Daoy (cell line): ENCODE results near the gene TBC1D9. TPM values are rescaled to one million over a fixed set of nuclear protein-coding genes. Genes with fewer than 3 reads are reported as not detected.
"Not testable (repeated sequence)": the region's sequence is repeated elsewhere in the genome, so short reads cannot be mapped to it uniquely, and the experiment has no call there.

Experiments
- DNase-seq: peaks from one replicate; pipeline ENCODE4 v3.0.0-alpha.2; 2015; ENCODE audit warnings: low read depth
- total RNA-seq: library from RNA; depleted of rRNA; stranded (reverse); fragments of >200 nt; shearing (Covaris generic); gene quantifications from 2 replicates; pipeline ENCODE4 v1.2.3, GENCODE V29; 2014; rRNA removed

The TBC1D9 gene
- 6.1 and 8.5 TPM in 2 replicates for total RNA-seq

- DNase-seq: peak; percentile 83
Measured at GRCh38 chr4:140756319-140757231, at the start of gene TBC1D9. TSS of gene TBC1D9 (minus strand) at chr4:140756385. CDS start at chr4:140756045, 340 bp downstream.

DNA sequence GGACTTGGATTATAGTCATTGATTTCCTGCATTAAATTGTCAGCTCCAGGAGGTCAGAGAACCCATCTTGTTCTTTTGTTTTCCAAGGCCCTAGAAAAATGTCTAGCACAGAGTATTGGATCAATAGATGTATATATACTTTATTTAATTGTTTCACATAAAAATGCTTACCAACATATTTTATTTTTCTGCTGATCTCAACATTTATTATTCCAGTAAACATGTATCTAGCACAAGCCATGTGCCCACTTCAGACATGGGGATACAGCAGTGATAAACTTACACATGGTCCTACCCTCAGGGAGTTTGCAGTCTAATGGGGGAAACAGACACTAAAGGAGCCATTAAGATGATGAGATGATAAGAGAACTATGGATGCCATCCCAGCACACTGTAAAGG is 49.1 kb upstream of the TBC1D9 start:
- DNase-seq: no peak

DNA sequence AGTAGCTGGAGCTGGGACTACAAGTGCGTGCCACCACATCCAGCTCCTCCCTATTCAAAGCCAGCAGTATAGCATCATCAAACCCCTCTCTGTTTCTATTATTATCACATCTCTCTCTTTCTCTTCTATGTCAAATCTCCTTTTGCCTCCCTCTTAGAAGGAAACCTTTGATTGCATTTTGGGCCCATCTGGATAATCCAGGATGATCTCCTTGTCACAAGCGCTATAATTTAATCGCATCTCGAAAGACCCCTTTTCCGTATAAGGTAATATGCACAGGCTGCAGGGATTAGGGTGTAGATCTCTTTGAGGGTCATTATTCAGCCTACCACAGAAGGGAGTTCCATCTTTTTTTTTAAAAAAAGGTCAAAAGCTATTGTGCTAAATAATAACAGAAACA is 46.4 kb upstream of the TBC1D9 start:
- DNase-seq: no peak

DNA sequence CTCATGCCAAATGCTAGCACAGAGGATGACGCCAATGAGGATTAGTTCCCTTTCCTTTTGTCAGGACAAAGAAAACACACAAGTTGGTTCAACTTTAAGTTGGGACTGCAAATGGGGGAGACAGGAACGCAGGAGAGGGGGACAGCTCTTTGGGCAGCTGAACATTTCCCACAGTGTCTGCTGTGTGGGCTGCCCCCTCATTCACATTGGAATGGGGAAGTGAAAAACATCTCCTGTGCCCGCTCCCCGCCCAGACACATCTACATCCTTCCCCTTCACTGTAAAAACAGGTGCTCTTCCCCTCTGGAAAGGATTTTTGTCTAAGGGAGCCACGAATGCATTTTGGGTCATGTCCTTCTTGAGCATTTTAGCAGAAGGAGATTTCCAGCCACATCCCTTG is 44.5 kb upstream of the TBC1D9 start:
- no peak for DNase-seq

DNA sequence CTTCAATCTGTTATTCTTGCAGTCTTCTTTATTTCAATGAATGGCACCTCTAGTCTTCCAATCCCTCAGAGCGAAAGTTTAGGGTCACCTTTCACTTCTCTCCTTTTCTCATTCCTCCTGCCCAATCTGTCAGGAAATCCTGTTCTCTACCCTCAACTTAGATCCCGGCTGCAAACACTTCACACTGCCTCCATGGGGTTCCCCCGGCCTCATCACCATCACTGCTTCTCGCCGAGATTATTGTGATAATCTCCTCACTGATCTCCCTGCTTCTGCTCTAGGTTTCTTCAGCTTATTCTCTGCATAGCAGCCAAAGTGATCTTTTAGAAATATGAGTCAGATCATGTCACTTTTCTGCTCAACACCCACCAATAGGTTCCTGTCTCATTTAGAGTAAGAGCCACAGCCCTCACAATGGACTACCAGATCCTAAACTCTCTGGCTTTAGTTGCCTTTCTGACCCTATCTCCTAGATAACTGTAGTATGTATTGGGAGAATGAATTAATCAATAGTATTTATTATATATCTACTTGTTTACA is 43.6 kb upstream of the TBC1D9 start:
- DNase-seq: no peak

DNA sequence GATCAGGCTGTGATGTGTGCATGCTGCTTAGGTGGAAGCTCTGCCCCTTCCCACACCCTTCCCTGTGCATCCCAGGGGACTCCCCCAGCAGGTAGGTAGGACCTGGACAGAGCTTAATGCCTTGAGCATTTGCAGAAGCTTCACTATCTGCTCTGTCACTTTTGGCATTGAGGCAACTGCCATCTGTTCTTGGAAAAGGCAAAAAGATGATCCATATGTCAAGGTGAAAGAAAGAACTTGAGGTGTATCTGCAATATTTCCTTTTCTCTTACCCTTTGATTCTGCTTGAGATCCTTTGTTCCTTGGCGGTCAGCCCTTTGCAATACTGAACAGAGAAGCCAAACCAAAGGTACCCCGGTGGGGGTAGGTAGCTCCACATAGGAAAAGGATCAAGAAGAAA is 37.1 kb upstream of the TBC1D9 start:
- DNase-seq: no peak

DNA sequence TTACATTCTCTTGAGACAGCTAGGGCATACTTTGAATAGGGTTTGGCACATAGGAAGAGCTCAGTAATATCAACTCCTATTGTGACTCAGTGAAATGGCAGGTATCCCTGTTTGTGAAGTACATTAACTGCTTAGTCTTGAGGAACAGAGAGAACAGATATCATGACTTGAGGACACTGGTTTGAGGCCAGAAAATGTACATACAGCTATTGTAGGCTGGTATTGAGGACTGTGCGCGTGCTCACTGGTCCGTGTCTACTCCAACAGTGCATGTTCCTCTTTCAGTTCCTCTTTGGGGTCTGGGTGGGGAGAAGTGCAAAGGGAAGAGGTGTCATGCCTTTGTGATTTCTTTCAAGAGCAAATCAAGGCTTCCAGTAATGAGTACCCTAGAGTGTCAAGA is 34.6 kb upstream of the TBC1D9 start:
- DNase-seq: no peak

GRCh38 chr4:140790171-140790570 is 34.0 kb upstream of the TBC1D9 start:
- no peak for DNase-seq

GRCh38 chr4:140789759-140790158 is 33.6 kb upstream of the TBC1D9 start:
- DNase-seq: peak; percentile 14

DNA sequence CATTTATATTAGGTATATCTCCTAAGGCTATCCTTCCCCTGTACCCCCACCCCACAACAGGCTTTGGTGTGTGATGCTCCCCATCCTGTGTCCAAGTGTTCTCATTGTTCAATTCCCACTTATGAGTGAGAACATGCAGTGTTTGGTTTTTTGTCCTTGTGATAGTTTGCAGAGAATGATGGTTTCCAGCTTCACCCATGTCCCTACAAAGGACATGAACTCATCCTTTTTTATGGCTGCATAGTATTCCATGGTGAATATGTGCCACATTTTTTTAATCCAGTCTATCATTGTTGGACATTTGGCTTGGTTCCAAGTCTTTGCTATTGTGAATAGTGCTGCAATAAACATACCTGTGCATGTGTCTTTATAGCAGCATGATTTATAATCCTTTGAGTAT is 26.6 kb upstream of the TBC1D9 start:
- not testable (repeated sequence) for DNase-seq

- DNase-seq: no peak
Measured at GRCh38 chr4:140781596-140781995, 25.4 kb upstream of the TBC1D9 start.

GRCh38 chr4:140777894-140778293 is 21.7 kb upstream of the TBC1D9 start:
- no peak for DNase-seq

GRCh38 chr4:140777386-140777785 is 21.2 kb upstream of the TBC1D9 start:
- no peak for DNase-seq

GRCh38 chr4:140776556-140776955 is 20.4 kb upstream of the TBC1D9 start:
- DNase-seq: no peak

DNA sequence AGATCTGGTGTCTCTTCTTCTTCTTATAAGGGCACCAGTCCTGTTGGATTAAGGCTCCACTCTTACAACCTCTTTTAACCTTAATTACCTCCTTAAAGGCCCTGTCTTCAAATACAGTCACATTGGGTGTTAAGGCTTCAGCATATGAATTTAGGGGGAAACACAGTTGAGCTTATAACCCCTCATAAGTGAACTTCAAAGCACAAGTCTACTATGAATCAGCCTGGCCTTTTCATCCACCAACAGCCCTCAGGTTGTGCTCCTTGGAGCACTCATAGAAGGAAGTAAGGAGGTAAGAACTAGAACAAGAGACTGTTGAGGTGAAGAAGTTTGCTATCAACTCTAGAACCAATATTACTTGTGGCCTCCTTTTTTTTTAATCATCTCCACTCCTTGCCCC is 18.8 kb upstream of the TBC1D9 start:
- DNase-seq: no peak

DNA sequence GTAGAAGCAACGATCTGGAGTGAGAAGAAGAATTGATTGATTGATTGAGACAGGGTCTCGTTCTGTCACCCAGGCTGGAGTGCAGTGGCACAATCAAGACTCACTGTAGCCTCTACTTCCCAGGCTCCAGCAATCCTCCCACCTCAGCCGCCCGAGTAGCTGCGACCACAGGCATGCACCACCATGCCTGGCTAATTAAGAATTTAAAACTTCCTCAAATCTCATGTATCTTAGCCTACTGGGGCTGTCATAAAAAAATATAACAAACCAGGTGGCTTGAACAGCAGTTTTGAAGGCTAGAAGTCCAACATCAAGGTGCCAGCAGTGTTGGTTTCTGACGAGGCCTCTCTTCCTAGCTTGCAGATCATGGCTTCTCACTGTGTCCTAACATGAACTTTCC is 18.3 kb upstream of the TBC1D9 start:
- DNase-seq: no peak

DNA sequence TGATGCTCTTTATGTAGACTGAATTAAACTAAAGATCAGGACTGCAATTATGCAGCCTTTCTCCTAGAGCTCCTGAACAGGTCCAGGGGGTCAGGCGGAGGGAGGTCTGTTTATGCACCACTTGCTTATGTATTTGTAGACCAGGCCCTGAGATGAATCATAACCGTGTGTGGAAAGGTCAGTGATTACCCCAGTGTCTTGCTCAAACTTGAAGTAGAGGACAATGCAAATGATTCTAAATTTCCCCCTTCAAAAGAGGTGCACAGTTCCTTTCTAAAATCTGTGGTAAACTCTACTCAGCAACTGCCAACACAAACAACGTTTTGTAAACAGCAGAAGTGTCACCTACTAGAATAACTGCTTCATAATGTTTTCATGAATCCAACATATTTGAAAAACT is 13.0 kb upstream of the TBC1D9 start:
- no peak for DNase-seq

DNA sequence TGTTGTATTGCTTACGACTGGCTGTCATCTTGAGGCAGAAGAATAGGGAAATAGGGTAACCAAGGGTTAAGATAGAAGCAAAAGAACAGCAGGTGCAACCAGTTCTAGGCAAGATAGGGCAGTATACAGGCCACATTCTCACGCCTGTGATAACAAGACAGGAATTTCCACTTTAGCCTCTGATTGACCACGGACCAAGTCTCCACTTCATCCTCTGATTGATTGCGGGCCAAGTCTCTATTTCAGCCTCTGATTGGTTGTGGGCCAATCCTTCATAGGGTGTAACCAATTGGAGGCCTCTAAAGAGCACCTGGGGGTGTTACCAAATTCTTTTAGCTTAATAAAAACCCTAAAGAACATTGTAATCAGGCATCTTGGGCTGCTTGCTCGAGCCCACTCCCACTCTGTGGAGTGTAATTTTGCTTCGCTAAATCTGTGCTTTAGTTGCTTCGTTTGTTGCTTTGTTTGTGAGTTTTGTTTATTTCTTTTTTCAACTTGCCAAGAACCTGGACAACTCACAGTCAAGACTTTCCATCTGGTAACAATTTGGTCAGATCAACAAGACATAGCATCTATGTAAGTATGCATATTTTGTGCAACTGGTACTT is 8.7 kb upstream of the TBC1D9 start:
- no peak for DNase-seq

GRCh38 chr4:140762202-140762601 is 6.0 kb upstream of the TBC1D9 start:
- DNase-seq: no peak

DNA sequence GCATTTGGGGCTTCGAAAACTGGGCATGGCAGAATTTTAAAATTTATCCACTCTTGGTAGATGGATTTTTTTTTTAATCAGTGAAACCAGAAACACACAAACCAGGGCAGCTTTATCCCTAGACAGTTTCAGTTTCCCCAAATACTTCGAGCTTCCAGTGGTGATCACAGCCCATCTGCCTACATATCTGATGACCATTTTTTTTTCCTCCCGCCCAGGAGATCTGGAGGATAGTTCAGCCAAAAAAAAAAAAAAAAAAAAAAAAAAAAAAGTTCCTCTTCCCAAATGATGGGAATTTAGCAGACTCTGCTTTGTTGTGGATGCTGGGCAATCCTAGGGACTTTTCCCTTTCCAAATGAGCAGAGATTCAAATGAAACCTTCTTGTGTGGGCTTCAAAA is 1.0 kb upstream of the TBC1D9 start:
- DNase-seq: no peak

DNA sequence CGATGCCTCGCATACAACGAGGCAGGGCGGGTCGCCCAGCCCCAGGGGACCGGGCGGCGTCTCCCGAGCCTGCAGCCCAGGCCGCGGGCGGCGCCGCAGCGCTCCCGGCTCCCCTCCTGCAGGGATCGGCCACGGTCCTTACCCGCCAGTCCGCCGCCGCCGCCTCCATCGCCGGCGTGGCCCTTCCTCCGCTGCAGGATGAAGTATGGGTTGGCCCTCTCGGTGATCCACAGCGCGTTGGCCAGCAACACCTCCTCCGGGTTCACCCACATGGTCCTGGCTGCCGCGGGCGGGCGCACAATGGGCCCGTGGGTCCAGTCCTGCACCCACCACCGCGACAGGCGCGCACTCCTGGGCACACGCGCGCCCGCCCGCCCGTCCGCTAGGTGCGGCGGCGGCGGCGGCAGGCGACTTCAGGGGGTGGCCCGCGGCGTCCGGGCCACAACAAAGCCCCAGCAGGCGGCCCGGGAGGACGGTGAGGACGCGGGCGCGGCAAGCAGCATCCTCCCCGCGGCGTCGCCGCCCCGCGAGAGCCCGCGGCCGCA is 339 bp downstream of the TBC1D9 start:
- DNase-seq: peak; percentile 40

GRCh38 chr4:140754918-140755773 is 1.0 kb downstream of the TBC1D9 start:
- DNase-seq: no peak
